RWPE2 (cell line): ENCODE data around the gene LCE1D.
A peak's percentile ranks its signal among the peaks of the same experiment; 100 is the strongest.

Experiments used
- ATAC-seq: fragments of 200-7000 bp; cut with Tn5 transposase; 3 replicates; pipeline ENCODE4 v1.9.1; 2021; ENCODE audit warnings: low read depth
- DNase-seq: peaks from one replicate; pipeline ENCODE4 v3.0.0-alpha.2; 2020; ENCODE audit warnings: low spot score
- H3K27ac ChIP-seq: fragments of 450-650 bp; 2 replicates; pipeline ENCODE4 v1.5.1; 2017; ENCODE audit warnings: mild to moderate bottlenecking; ENCODE audit not compliant: poor library complexity, severe bottlenecking
- H3K27me3 ChIP-seq: fragments of 250-450 bp; sonication (Bioruptor Pico); 2 replicates; pipeline ENCODE4 v1.5.1; 2021; ENCODE audit warnings: mild to moderate bottlenecking, moderate library complexity; ENCODE audit not compliant: insufficient read depth, poor library complexity, severe bottlenecking
- H3K36me3 ChIP-seq: fragments of 250-450 bp; sonication (Bioruptor Pico); 2 replicates; pipeline ENCODE4 v1.5.1; 2020; ENCODE audit warnings: low read depth, mild to moderate bottlenecking, moderate library complexity
- H3K4me1 ChIP-seq: fragments of 250-450 bp; sonication (Bioruptor Pico); 2 replicates; pipeline ENCODE4 v1.5.1; 2021; ENCODE audit warnings: mild to moderate bottlenecking, moderate library complexity; ENCODE audit not compliant: insufficient read depth, poor library complexity, severe bottlenecking
- H3K4me3 ChIP-seq: fragments of 250-450 bp; sonication (Bioruptor Pico); 2 replicates; pipeline ENCODE4 v1.5.1; 2021; ENCODE audit warnings: mild to moderate bottlenecking, moderate library complexity; ENCODE audit not compliant: severe bottlenecking
- H3K9me3 ChIP-seq: fragments of 250-450 bp; sonication (Bioruptor Pico); 2 replicates; pipeline ENCODE4 v1.5.1; 2021; ENCODE audit warnings: mild to moderate bottlenecking, moderate library complexity; ENCODE audit not compliant: severe bottlenecking
- TF ChIP-seq, protein P1 (sequence below): fragments of 450-650 bp; IDR thresholded peaks from one replicate; pipeline ENCODE4 v1.5.1; 2017; ENCODE audit warnings: mild to moderate bottlenecking, moderate library complexity; ENCODE audit not compliant: poor library complexity, severe bottlenecking

Gene LCE1D

DNA sequence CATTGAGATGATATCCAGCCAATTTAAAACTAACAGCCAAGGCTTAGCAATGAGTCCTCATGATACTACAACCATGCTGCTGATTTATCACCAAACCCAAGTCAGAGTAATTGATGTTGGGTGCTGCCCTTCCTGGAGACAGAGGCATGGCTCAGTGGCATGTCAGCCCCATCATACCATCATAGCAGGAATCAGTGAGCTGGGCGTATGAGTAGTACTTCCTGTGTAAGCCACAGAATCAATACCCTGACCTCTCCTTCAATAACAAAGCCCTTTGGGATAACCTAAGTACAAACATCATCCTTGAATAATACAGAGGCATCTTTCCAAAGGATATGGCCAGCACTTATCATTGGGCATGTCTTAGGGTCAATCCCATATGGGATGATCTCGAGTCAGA, 13.4 kb upstream of the LCE1D start:
- ATAC-seq (peak; percentile 51; the same call in 2 of the 3 replicates), DNase-seq (no peak)
- H3K27ac ChIP-seq: no peak overlapping the region
- H3K4me1 ChIP-seq: peaks cover 8% of the 10 kb centered on the region
- TF ChIP-seq, protein P1, sequence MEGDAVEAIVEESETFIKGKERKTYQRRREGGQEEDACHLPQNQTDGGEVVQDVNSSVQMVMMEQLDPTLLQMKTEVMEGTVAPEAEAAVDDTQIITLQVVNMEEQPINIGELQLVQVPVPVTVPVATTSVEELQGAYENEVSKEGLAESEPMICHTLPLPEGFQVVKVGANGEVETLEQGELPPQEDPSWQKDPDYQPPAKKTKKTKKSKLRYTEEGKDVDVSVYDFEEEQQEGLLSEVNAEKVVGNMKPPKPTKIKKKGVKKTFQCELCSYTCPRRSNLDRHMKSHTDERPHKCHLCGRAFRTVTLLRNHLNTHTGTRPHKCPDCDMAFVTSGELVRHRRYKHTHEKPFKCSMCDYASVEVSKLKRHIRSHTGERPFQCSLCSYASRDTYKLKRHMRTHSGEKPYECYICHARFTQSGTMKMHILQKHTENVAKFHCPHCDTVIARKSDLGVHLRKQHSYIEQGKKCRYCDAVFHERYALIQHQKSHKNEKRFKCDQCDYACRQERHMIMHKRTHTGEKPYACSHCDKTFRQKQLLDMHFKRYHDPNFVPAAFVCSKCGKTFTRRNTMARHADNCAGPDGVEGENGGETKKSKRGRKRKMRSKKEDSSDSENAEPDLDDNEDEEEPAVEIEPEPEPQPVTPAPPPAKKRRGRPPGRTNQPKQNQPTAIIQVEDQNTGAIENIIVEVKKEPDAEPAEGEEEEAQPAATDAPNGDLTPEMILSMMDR: no peak
- H3K9me3 ChIP-seq: no peaks in the 10 kb centered on the region
- no peaks in the 10 kb centered on the region for H3K27me3 ChIP-seq
- H3K36me3 ChIP-seq: no peaks in the 10 kb centered on the region
- H3K4me3 ChIP-seq: no peak overlapping the region

DNA sequence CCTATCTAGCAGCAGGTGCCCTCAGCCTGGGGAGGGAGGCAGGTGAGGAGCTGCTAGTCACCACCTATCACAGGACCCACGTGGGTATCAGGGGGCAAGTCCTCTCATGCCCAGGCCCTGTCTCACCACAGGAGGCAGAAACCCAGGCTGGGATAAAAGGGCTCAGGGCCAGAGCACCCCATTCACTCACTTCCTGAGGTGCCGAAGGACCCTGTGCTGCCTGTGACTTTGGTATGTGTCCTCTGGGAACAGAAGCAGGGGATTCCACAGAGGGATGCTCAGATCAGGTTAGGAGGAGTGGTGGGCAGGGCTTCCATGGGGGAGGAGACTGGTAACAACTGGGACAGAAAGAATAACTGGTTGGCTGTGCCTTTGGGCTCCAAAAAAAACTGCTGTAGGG, 10.4 kb upstream of the LCE1D start, which contains the start of gene LCE1E:
LCE1E (plus strand) TSS at position 181 of the 400 bp plus-strand sequence. CDS start 1,043 bp downstream, outside the sequence.
- DNase-seq: peak; percentile 72

DNA sequence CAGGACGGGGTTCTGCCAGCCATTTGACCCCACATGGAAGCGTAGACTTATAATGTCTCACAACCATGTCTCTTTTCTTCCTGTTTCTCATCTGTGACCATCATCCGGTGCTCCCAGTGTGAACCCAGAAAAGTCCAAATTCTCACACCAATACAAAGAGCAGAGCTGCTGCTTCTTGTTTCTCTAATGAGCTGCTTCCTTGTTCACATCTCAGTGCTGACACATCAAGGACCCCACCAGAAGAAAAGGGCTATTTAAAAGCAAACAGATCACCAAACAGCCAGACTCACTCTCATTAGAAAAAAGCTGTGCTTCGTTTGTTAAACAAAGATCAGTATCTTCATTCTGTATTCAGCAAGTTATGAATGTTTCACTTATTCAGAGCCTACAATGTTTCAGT, 835 bp upstream of the LCE1D start:
- Histone ChIP-seq H3K36me3 (no peaks in the 10 kb centered on the region), H3K9me3 (no peaks in the 10 kb centered on the region), H3K4me3 (no peak overlapping the region), H3K27me3 (no peaks in the 10 kb centered on the region), H3K4me1 (no peaks in the 10 kb centered on the region), H3K27ac (no peak overlapping the region)
- DNase-seq: no peak
- TF ChIP-seq, protein P1: no peak
- ATAC-seq: no peak

More for the DNA sequence above, 10.4 kb upstream of the LCE1D start, which contains the start of gene LCE1E:
- Histone ChIP-seq H3K4me1 (peaks cover 8% of the 10 kb centered on the region), H3K4me3 (no peak within 1 kb of the TSS), H3K27ac (no peak within 1 kb of the TSS), H3K27me3 (no peaks in the 10 kb centered on the region), H3K36me3 (no peaks in the 10 kb centered on the region), H3K9me3 (no peaks in the 10 kb centered on the region)
- peak; percentile 95 for ATAC-seq
- TF ChIP-seq, protein P1: no peak

DNA sequence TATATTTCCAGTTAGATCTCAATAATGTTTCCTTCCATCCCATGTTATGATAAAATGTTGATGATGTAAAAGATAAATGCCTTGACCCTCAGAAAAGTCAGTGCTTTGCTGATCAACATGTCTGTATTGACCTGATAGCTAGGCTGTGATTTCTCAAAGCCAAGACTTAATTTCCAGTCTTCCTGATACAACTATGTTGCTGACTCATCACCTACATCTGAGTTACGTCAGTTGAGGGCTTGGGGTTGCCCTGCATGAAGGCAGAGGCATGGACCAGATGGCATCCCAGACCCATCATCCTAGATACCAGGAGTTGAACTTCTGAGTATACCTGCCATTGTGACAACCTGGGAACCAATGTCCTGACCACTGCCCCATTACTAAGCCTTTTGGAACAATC, 4.8 kb downstream of the LCE1D start:
- H3K4me1 ChIP-seq: no peaks in the 10 kb centered on the region
- no peaks in the 10 kb centered on the region for H3K9me3 ChIP-seq
- TF ChIP-seq, protein P1: no peak

DNA sequence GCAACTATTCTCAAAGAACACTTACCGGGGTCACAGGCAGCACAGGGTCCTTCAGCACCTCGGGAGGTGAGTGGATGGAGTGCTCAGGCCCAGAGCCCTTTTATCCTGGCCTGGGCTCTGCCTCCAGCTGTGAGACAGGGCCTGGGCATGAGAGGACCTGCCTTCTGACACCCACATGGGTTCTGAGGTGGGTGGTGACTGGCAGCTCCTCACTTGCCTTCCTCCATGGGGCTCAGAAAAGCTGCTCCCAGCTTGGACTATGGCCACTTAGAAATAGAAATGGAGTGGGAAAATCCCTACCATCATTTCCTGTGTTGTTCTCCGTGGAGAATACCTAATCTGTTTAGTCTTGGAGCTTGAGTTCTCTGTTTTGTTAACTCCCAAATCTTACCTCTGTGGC, 10.1 kb downstream of the LCE1D start, which contains the start of gene LCE1C:
LCE1C (minus strand) TSS at position 76 of the 400 bp plus-strand sequence. CDS start 1,173 bp downstream, outside the sequence.
- DNase-seq (no peak), ATAC-seq (peak; percentile 35; the same call in 1 of the 3 replicates)
- Histone ChIP-seq H3K27me3 (no peaks in the 10 kb centered on the region), H3K9me3 (no peaks in the 10 kb centered on the region), H3K36me3 (no peaks in the 10 kb centered on the region), H3K4me1 (no peaks in the 10 kb centered on the region), H3K4me3 (no peak within 1 kb of the TSS), H3K27ac (no peak within 1 kb of the TSS)
- TF ChIP-seq, protein P1: no peak

More for the DNA sequence above, 4.8 kb downstream of the LCE1D start:
- ATAC-seq: no peak
- H3K27me3 ChIP-seq: no peaks in the 10 kb centered on the region
- H3K36me3 ChIP-seq: no peaks in the 10 kb centered on the region
- DNase-seq: no peak
- H3K27ac ChIP-seq: no peak overlapping the region
- no peak overlapping the region for H3K4me3 ChIP-seq
